Lower leg skin (tissue), 4 donors: ENCODE measurements around the gene TSR3. TPM values are rescaled to one million over a fixed set of nuclear protein-coding genes. Genes with fewer than 3 reads are reported as not detected.
A peak's percentile ranks its signal among the peaks of the same experiment; 100 is the strongest.

Experiments
- DNase-seq, 2 donors: peaks; one replicate each; pipeline ENCODE4 v3.0.0-alpha.2; 2019; ENCODE audit warnings: low spot score in 2 of 2
- H3K4me3 ChIP-seq: fragments of 200-600 bp; sonication (generic); 2 replicates; pipeline ENCODE4 v1.5.1; 2017; ENCODE audit warnings: mild to moderate bottlenecking, low read depth; ENCODE audit not compliant: poor library complexity, severe bottlenecking
- POLR2A ChIP-seq, 2 donors: fragments of 450-650 bp; IDR thresholded peaks; one replicate each; pipeline ENCODE4 v1.6.1; 2016 to 2017; ENCODE audit warnings: antibody characterized with exemption in 2 of 2, mild to moderate bottlenecking in 1 of 2, moderate library complexity in 1 of 2
- WGBS, 2 donors: methylation state at CpG; one replicate each; pipeline ENCODE4 v1.1.5; 2018; 5-methylcytosine and 5-hydroxymethylcytosine counted together
- intact Hi-C: fragments of 100-400 bp; cut with DNase I; formaldehyde crosslinking; loops from one replicate; pipeline ENCODE4 v1.15.0; 2023; ENCODE audit warnings: low total_unique reads
- total RNA-seq, 4 donors: library from RNA; depleted of rRNA; stranded (reverse); fragments of >200 nt; gene quantifications; one replicate each; pipeline ENCODE4 v1.1.0, GENCODE V29; 2016
- TF ChIP-seq, protein P1 (sequence below), 3 donors: fragments of 450-650 bp; IDR thresholded peaks; one replicate each; pipeline ENCODE4 v1.5.1; 2016; ENCODE audit warnings: antibody characterized with exemption in 3 of 3, mild to moderate bottlenecking in 3 of 3, moderate library complexity in 2 of 3

TSR3 gene
- total RNA-seq, 4 donors from 2014 or later, result 76.8 to 106 (median 90.5) TPM

DNA sequence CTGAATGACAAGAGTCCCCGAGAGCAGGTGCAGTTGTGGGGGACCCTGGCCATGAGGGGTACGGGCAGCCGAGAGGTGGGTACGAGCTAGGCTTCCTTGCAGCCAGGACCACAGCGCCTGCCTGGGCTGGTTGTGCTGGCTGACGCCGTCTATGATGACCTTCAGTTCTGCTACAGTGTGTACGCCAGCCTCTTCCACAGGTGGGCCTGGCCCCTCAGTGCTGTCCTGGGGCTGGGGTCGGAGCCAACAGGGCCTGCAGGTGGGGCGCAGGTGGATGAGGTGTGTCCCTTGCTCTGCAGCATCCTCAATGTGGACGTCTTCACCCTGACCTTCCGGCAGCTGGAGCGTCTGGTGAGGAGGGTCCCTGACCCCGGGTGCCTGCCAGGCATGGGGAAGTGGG is 7.2 kb downstream of the TSR3 start:
- H3K4me3 ChIP-seq, result no peak overlapping the region
- WGBS, 2 donors, result 81 to 85% methylated on average over 10 to 12 of the region's 14 CpGs
- no peak for DNase-seq
- intact Hi-C loops, result no loop called here
- TF ChIP-seq, protein P1, sequence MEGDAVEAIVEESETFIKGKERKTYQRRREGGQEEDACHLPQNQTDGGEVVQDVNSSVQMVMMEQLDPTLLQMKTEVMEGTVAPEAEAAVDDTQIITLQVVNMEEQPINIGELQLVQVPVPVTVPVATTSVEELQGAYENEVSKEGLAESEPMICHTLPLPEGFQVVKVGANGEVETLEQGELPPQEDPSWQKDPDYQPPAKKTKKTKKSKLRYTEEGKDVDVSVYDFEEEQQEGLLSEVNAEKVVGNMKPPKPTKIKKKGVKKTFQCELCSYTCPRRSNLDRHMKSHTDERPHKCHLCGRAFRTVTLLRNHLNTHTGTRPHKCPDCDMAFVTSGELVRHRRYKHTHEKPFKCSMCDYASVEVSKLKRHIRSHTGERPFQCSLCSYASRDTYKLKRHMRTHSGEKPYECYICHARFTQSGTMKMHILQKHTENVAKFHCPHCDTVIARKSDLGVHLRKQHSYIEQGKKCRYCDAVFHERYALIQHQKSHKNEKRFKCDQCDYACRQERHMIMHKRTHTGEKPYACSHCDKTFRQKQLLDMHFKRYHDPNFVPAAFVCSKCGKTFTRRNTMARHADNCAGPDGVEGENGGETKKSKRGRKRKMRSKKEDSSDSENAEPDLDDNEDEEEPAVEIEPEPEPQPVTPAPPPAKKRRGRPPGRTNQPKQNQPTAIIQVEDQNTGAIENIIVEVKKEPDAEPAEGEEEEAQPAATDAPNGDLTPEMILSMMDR (IDR thresholded peaks at IDR 0.05), result no peak
- no peak for TF ChIP-seq POLR2A (IDR thresholded peaks at IDR 0.05)

DNA sequence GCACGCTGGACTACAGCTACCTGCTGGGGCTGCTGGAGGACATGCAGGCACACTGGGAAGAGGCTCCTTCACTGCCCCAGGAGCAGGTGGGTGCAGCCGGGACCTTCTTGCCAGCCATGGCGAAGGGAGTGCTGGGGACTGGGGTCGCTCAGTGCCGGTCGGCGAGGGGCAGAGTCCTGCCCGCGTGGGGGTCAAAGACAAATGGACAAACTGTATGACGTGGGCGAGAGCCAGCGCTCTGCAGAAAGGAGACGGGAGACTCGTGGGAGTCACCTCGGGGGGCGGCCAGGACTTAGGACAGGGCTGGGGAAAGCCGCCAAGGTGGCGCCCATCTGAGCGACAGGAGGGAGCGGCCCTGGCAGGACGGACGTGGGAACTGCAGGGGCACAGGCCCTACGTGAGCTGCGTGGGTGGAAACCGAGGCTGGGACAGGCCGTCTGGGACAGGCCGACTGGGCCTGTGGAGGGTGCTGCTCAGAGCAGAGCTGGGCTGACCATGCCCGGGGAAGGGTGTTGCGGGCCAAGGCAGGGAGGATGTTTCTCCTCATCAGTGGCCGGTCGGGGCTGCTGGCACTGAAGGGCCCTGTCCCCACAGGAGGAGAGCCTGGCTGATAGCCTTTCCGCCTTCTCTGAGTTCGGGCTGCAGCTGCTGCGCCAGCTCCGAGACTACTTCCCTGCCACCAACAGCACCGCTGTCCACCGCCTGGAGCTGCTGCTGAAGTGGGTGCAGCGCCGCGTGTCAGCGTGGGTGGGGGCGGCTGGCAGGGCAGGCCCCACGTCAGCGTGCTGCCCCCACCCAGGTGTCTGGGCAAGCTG is 8.0 kb downstream of the TSR3 start:
- H3K4me3 ChIP-seq, result no peak overlapping the region
- intact Hi-C loops, result no loop called here

DNA sequence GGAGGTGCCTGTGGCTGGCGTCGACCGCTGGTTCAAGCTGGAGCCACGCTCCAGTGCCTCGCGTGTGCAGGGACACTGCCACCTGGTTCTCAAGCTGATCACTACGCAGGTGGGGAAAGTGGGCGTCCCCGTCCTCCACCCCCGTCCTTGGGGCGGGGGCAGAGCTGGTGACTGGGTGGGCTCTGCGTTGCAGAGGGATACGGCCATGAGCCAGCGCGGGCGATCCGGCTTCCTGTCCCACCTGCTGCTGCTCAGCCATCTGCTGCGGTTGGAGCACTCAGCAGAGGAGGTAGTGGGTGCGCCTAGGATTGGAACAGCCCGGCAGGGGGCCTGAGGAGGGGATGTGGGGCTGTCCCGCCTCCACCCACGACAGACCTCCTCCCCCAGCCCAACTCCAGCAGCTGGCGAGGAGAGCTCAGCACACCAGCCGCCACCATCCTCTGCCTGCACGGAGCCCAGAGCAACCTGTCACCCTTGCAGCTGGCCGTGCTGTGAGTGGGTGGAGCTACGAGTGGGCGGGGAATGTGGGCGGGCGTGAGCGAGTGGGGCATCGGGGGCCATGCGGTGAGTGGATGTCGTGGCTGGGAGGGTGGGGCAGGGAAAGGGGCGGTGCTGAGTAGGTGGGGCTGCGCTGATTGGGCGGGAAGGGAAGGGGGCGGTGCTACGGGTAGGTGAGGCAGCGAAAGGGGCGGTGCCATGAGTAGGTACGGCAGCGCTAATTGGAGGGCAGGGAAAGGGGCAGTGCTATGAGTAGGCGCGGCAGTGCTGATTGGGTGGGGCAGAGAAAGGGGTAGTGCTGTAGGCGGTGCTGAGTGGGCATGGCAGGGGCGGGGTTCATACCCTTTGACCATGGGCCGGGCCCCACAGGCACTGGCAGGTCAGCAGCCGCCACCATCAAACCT is 8.9 kb downstream of the TSR3 start:
- WGBS, 2 donors, result 3 to 5% methylated on average over 41 to 44 of the region's 49 CpGs
- peak; percentile 92 to 98 for DNase-seq
- intact Hi-C loops, result no loop called here
- H3K4me3 ChIP-seq, result no peak overlapping the region
- no peak for TF ChIP-seq POLR2A (IDR thresholded peaks at IDR 0.05)
- TF ChIP-seq, protein P1 (IDR thresholded peaks at IDR 0.05), result no peak

More for the DNA sequence above, 8.0 kb downstream of the TSR3 start:
- TF ChIP-seq, protein P1 (IDR thresholded peaks at IDR 0.05), result no peak
- TF ChIP-seq POLR2A (IDR thresholded peaks at IDR 0.05), result no peak
- 42 to 48% methylated on average over 40 to 44 of the region's 44 CpGs for WGBS, 2 donors
- DNase-seq, result no peak

DNA sequence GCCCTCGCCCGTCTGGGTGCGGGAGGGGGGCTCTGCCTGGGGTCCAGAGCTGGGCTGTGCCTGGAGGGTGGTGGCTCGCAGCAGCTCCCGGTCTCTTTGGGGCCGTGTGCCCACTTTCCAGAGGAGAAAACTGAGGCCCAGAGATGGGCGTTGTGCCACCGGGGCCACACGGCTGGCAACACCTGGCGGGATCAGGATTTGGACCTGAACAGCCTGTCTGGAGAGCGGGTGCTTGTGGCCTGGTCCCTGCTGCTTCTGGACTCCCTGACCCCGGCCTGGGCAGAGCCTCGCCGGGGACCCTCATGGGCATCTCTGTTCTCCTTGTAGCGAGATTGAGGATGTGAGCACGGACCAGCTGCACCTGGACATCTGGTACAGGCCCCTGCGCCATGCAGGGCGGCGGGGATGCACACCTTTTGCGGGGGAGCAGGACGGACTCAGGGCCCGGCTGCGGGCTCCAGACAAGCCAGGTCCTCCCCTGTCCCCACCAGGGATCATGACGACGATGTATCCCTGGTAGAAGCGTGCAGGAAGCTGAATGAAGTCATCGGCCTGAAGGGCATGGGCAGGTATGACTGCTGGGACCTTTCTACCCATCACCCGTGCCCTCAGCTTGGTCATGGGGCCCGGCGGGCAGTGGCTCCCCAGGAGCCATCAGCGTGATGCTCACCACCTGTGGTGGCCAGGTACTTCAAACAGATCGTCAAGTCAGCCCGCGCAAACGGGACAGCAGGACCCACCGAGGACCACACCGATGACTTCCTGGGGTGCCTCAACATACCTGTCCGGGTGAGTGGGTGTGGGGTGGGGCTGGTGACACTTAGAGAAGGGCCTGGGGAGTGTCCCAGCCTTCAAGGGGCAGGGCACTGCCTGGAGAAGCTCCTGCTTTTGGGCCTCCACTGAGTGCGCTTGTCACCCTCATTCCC is 9.9 kb downstream of the TSR3 start:
- no peak for DNase-seq
- no peak overlapping the region for H3K4me3 ChIP-seq
- WGBS, 2 donors, result 83 to 87% methylated on average over 30 to 33 of the region's 39 CpGs
- intact Hi-C loops, result no loop called here
- TF ChIP-seq POLR2A (IDR thresholded peaks at IDR 0.05), result no peak
- TF ChIP-seq, protein P1 (IDR thresholded peaks at IDR 0.05), result no peak
